PC-3 (cell line): Measurements from ENCODE around the gene RBM18. TPM values are rescaled to one million over a fixed set of nuclear protein-coding genes. Genes with fewer than 3 reads are reported as not detected.

ENCODE experiments used
- ATAC-seq: fragments of 200-7000 bp; cut with Tn5 transposase; 2 replicates; pipeline ENCODE4 v1.9.1; 2020; ENCODE audit warnings: mild to moderate bottlenecking, moderate library complexity
- BruUV-seq: library from RNA; stranded (reverse); fragments of 400-500 nt; replicated peaks from 2 replicates; lab custom pipeline; 2021; lab: Mats Ljungman, UMichigan
- CTCF ChIA-PET: fragments of 300-600 bp; sonication (Branson Sonifier 250); formaldehyde crosslinking; loops from one replicate; lab custom pipeline; 2022; ENCODE audit warnings: antibody characterized with exemption; lab: Charles Lee
- POLR2A ChIA-PET: fragments of 300-600 bp; sonication (Branson Sonifier 250); formaldehyde crosslinking; loops from one replicate; lab custom pipeline; 2022; ENCODE audit warnings: antibody characterized with exemption; ENCODE audit not compliant: unreplicated experiment; lab: Charles Lee
- DNase-seq: peaks from one replicate; pipeline ENCODE4 v3.0.0-alpha.2; 2015
- H2AFZ ChIP-seq: fragments of 300-600 bp; sonication (generic); 2 replicates; pipeline ENCODE4 v1.6.0; 2016; ENCODE audit warnings: antibody characterized with exemption, low read length
- H3F3A ChIP-seq: fragments of 300-600 bp; sonication (generic); one replicate; pipeline ENCODE4 v1.6.0; 2017; ENCODE audit warnings: antibody characterized with exemption, low read length, control low read depth, mild to moderate bottlenecking; ENCODE audit not compliant: unreplicated experiment
- H3K27ac ChIP-seq: fragments of 300-600 bp; sonication (generic); 2 replicates; pipeline ENCODE4 v1.5.1; 2016; ENCODE audit warnings: mild to moderate bottlenecking, low read length
- H3K27me3 ChIP-seq: fragments of 300-600 bp; sonication (generic); 2 replicates; pipeline ENCODE4 v1.6.1; 2016; ENCODE audit warnings: low read length, mixed read lengths
- H3K36me3 ChIP-seq: fragments of 300-600 bp; sonication (generic); 2 replicates; pipeline ENCODE4 v1.6.1; 2016; ENCODE audit warnings: low read depth, mixed run types, low read length, mixed read lengths
- H3K4me1 ChIP-seq: fragments of 300-600 bp; sonication (generic); 2 replicates; pipeline ENCODE4 v1.5.1; 2016; ENCODE audit warnings: low read length; ENCODE audit not compliant: insufficient read depth
- H3K4me2 ChIP-seq: fragments of 300-600 bp; sonication (generic); 2 replicates; pipeline ENCODE4 v1.6.0; 2016; ENCODE audit warnings: low read length
- H3K4me3 ChIP-seq: fragments of 300-600 bp; sonication (generic); 2 replicates; pipeline ENCODE4 v1.5.1; 2016; ENCODE audit warnings: mild to moderate bottlenecking, low read length, mixed read lengths
- H3K79me2 ChIP-seq: fragments of 300-600 bp; sonication (generic); 2 replicates; pipeline ENCODE4 v1.6.1; 2017; ENCODE audit warnings: low read length, mixed read lengths
- H3K9ac ChIP-seq: fragments of 300-600 bp; sonication (generic); 2 replicates; pipeline ENCODE4 v1.6.0; 2016; ENCODE audit warnings: mild to moderate bottlenecking, low read length
- H3K9me2 ChIP-seq: fragments of 300-600 bp; sonication (generic); replicated peaks from 2 replicates; pipeline ENCODE4 v1.6.1; 2016; ENCODE audit warnings: mixed run types, low read length, mixed read lengths
- H3K9me3 ChIP-seq: fragments of 300-600 bp; sonication (generic); 2 replicates; pipeline ENCODE4 v1.6.1; 2016; ENCODE audit warnings: low read length, mixed read lengths
- H4K20me1 ChIP-seq: fragments of 300-600 bp; sonication (generic); 2 replicates; pipeline ENCODE4 v1.6.1; 2016; ENCODE audit warnings: low read length, mixed read lengths
- CTCF ChIP-seq: fragments of 300-600 bp; sonication (generic); conservative IDR thresholded peaks from 2 replicates; pipeline ENCODE4 v1.5.1; 2017; ENCODE audit warnings: antibody characterized with exemption, low read depth, mild to moderate bottlenecking, low read length
- EZH2 ChIP-seq: fragments of 300-600 bp; sonication (generic); IDR thresholded peaks from one replicate; pipeline ENCODE4 v1.6.1; 2017; ENCODE audit warnings: antibody characterized with exemption, mild to moderate bottlenecking, low read length; ENCODE audit not compliant: unreplicated experiment
- EZH2phosphoT487 ChIP-seq: fragments of 300-600 bp; sonication (generic); IDR thresholded peaks from 2 replicates; pipeline ENCODE4 v1.6.1; 2018; ENCODE audit warnings: mild to moderate bottlenecking, antibody characterized with exemption, low read length, borderline replicate concordance
- intact Hi-C: fragments of 100-400 bp; cut with micrococcal nuclease; formaldehyde crosslinking; loops from 2 replicates; pipeline ENCODE4 v1.9.0; 2023
- total RNA-seq: library from RNA; depleted of rRNA; stranded (reverse); fragments of >200 nt; gene quantifications from 2 replicates; pipeline ENCODE4 v1.2.3, GENCODE V29; 2014

RBM18 gene
- total RNA-seq, 1 experiment from 2014 or later = 8.3 TPM

DNA sequence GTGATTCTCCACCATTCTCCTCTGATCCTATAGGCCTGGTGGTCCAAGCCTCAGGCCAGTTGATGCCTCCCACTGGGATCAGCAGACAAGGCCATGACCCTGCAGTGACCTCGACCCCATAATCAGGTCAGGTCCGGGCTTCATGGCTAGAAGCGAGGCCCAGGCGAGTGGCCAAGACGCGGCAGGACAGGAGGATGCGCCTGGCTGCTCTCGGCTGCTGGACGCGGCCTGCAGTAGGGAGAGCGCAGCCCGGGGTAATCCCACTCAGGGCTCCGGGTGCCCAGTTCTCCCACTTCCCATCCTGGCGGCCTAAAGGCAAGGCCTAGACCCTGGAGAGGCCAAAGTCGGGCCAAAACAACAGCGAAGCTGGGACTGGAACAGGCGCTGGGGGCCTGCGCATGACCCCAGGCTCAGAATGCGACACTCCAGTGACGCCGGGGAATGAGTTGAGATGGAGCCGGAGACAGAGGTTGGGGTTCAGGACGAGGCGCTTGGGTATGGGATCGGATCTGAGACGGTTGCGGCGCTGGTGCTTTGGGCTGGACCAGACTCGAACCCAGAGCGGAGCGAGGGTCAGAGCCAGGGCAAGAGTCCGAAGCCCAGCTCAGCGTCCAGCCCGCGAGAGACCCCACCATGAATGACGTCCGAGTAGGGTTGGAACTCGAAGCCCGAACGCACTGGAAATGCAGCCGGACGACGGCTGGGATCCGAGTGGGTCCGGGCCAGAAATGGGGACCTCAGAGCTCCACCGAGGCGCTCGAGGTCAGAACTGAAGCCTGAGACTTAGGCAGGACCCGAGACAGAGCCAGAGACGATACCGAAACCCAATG is 39.1 kb downstream of the RBM18 start:
- TF ChIP-seq EZH2 = no peak
- no peak for TF ChIP-seq CTCF
- no peak for TF ChIP-seq EZH2phosphoT487
- Histone ChIP-seq H3K27me3 (no peaks in the 10 kb centered on the region), H3K9me2 (no peaks in the 10 kb centered on the region), H3K4me2 (no peak overlapping the region), H3K27ac (no peak overlapping the region), H3K9me3 (no peaks in the 10 kb centered on the region), H3K4me3 (no peak overlapping the region), H2AFZ (no peak overlapping the region), H3K4me1 (0 out of 2 replicates have a peak, but pooled peaks cover 5% of the 10 kb centered on the region), H3F3A (no peaks in the 10 kb centered on the region), H4K20me1 (no peaks in the 10 kb centered on the region), H3K9ac (no peak overlapping the region), H3K36me3 (no peaks in the 10 kb centered on the region), H3K79me2 (no peaks in the 10 kb centered on the region)
- CTCF ChIA-PET = no interaction called here
- intact Hi-C loops = loop anchor here (5.0 kb wide), 1 partner anchor 98 kb away; no protein-coding TSS in a partner anchor
- no TSS peak for BruUV-seq
- no peak for ATAC-seq
- DNase-seq = no peak
- POLR2A ChIA-PET = no interaction called here

- Histone ChIP-seq H2AFZ (no peak overlapping the region), H3K27me3 (no peaks in the 10 kb centered on the region)
- POLR2A ChIA-PET = no interaction called here
Measured at GRCh38 chr9:122223435-122223834, 41.2 kb downstream of the RBM18 start.

More at GRCh38 chr9:122223435-122223834, 41.2 kb downstream of the RBM18 start:
- H3K4me1 ChIP-seq = peaks cover 5% of the 10 kb centered on the region
- CTCF ChIA-PET = no interaction called here
- TF ChIP-seq CTCF = no peak
- no peak for TF ChIP-seq EZH2
- no peak for TF ChIP-seq EZH2phosphoT487
- no peak overlapping the region for H3K4me2 ChIP-seq
- DNase-seq = no peak
- H4K20me1 ChIP-seq = no peaks in the 10 kb centered on the region
- intact Hi-C loops = no loop called here
- H3K4me3 ChIP-seq = no peak overlapping the region
- no peaks in the 10 kb centered on the region for H3F3A ChIP-seq
- H3K9me2 ChIP-seq = no peaks in the 10 kb centered on the region
- H3K79me2 ChIP-seq = no peaks in the 10 kb centered on the region
- no peak overlapping the region for H3K9ac ChIP-seq
- no peaks in the 10 kb centered on the region for H3K9me3 ChIP-seq
- H3K27ac ChIP-seq = no peak overlapping the region
- H3K36me3 ChIP-seq = no peaks in the 10 kb centered on the region
- ATAC-seq = no peak
- no TSS peak for BruUV-seq
